ENCODE data around the gene NDUFV1. TPM values are rescaled to one million over a fixed set of nuclear protein-coding genes. Genes with fewer than 3 reads are reported as not detected.
"Not testable (repeated sequence)": the region's sequence is repeated elsewhere in the genome, so short reads cannot be mapped to it uniquely, and the experiment has no call there.

NDUFV1 gene
- total RNA-seq, 1 donor from 2014 or later: 161 TPM

- no peak for DNase-seq (ENCODE audit: low read depth in 2 of 2)
These were observed 20.8 kb upstream of the NDUFV1 start for GRCh38 chr11:67585911-67586310.

GRCh38 chr11:67586568-67587250 lies 20.0 kb upstream of the NDUFV1 start:
- DNase-seq (ENCODE audit: low read depth in 2 of 2): no peak

GRCh38 chr11:67588136-67588503 lies 18.6 kb upstream of the NDUFV1 start:
- DNase-seq (ENCODE audit: low read depth in 2 of 2): no peak

- DNase-seq (ENCODE audit: low read depth in 2 of 2): not testable (repeated sequence)
These were observed 17.8 kb upstream of the NDUFV1 start for GRCh38 chr11:67588899-67589415.

GRCh38 chr11:67592880-67593564 lies 13.7 kb upstream of the NDUFV1 start:
- DNase-seq (ENCODE audit: low read depth in 2 of 2): no peak

GRCh38 chr11:67593565-67593905 lies 13.2 kb upstream of the NDUFV1 start:
- DNase-seq (ENCODE audit: low read depth in 2 of 2): no peak

GRCh38 chr11:67594480-67594879 lies 12.3 kb upstream of the NDUFV1 start:
- DNase-seq (ENCODE audit: low read depth in 2 of 2): no peak

GRCh38 chr11:67596753-67597300 lies 9.9 kb upstream of the NDUFV1 start:
- no peak for DNase-seq (ENCODE audit: low read depth in 2 of 2)

GRCh38 chr11:67597458-67597857 lies 9.3 kb upstream of the NDUFV1 start:
- DNase-seq (ENCODE audit: low read depth in 2 of 2): not testable (repeated sequence)

GRCh38 chr11:67597963-67598362 lies 8.8 kb upstream of the NDUFV1 start:
- not testable (repeated sequence) for DNase-seq (ENCODE audit: low read depth in 2 of 2)

- DNase-seq (ENCODE audit: low read depth in 2 of 2): no peak
These were observed 7.6 kb upstream of the NDUFV1 start for GRCh38 chr11:67599149-67599548.

GRCh38 chr11:67600324-67601029 lies 6.3 kb upstream of the NDUFV1 start:
- DNase-seq (ENCODE audit: low read depth in 2 of 2): no peak

- DNase-seq (ENCODE audit: low read depth in 2 of 2): no peak
These were observed 5.6 kb upstream of the NDUFV1 start for GRCh38 chr11:67601098-67601497.

GRCh38 chr11:67604119-67604518 lies 2.6 kb upstream of the NDUFV1 start:
- not testable (repeated sequence) for DNase-seq (ENCODE audit: low read depth in 2 of 2)

GRCh38 chr11:67604815-67605214 lies 1.9 kb upstream of the NDUFV1 start:
- no peak for DNase-seq (ENCODE audit: low read depth in 2 of 2)

GRCh38 chr11:67605231-67606011 lies 1.3 kb upstream of the NDUFV1 start:
- no peak for DNase-seq (ENCODE audit: low read depth in 2 of 2)

GRCh38 chr11:67606093-67606491 lies 644 bp upstream of the NDUFV1 start:
- DNase-seq (ENCODE audit: low read depth in 2 of 2): no peak

GRCh38 chr11:67607507-67607906 lies 771 bp downstream of the NDUFV1 start:
- DNase-seq (ENCODE audit: low read depth in 2 of 2): no peak

GRCh38 chr11:67608486-67608885 lies 1.8 kb downstream of the NDUFV1 start:
- DNase-seq (ENCODE audit: low read depth in 2 of 2): no peak

- no peak for DNase-seq (ENCODE audit: low read depth in 2 of 2)
These were observed 2.6 kb downstream of the NDUFV1 start for GRCh38 chr11:67609316-67609715.

GRCh38 chr11:67610302-67610868 lies 3.6 kb downstream of the NDUFV1 start:
- DNase-seq (ENCODE audit: low read depth in 2 of 2): no peak
